H9 (cell line): ENCODE results near the gene B9D2. TPM values are rescaled to one million over a fixed set of nuclear protein-coding genes. Genes with fewer than 3 reads are reported as not detected.

Experiments used
- DNase-seq: peaks from one replicate; pipeline ENCODE4 v3.0.0-alpha.2; 2017
- H2AFZ ChIP-seq: one replicate; pipeline ENCODE4 v1.6.1; 2013; ENCODE audit warnings: mild to moderate bottlenecking, low read length, control low read depth, moderate library complexity
- H2AK5ac ChIP-seq: 2 replicates; pipeline ENCODE4 v1.6.1; 2013; ENCODE audit warnings: low read length, control low read depth, mixed read lengths; ENCODE audit not compliant: insufficient read length
- H2BK120ac ChIP-seq: one replicate; pipeline ENCODE4 v1.6.1; 2013; ENCODE audit warnings: low read depth, mild to moderate bottlenecking, low read length, control low read depth, inconsistent platforms; ENCODE audit not compliant: poor library complexity, severe bottlenecking
- H2BK12ac ChIP-seq: 2 replicates; pipeline ENCODE4 v1.6.1; 2013; ENCODE audit warnings: low read length, control low read depth, mixed read lengths, low read depth; ENCODE audit not compliant: insufficient read length
- H2BK15ac ChIP-seq: 2 replicates; pipeline ENCODE4 v1.6.1; 2013; ENCODE audit warnings: low read depth, low read length, control low read depth
- H2BK20ac ChIP-seq: one replicate; pipeline ENCODE4 v1.6.1; 2013; ENCODE audit warnings: low read depth, mild to moderate bottlenecking, low read length, control low read depth, inconsistent platforms; ENCODE audit not compliant: poor library complexity, severe bottlenecking
- H2BK5ac ChIP-seq: 2 replicates; pipeline ENCODE4 v1.6.1; 2013; ENCODE audit warnings: low read length, control low read depth, mixed read lengths; ENCODE audit not compliant: insufficient read length
- H3K14ac ChIP-seq: 2 replicates; pipeline ENCODE4 v1.6.1; 2013; ENCODE audit warnings: low read length, control low read depth; ENCODE audit not compliant: insufficient read depth
- H3K18ac ChIP-seq: 2 replicates; pipeline ENCODE4 v1.6.1; 2013; ENCODE audit warnings: low read depth, mild to moderate bottlenecking, mixed read lengths, low read length, control low read depth; ENCODE audit not compliant: insufficient read length
- H3K23ac ChIP-seq: 2 replicates; pipeline ENCODE4 v1.6.1; 2013; ENCODE audit warnings: low read length, control low read depth, mixed read lengths, low read depth; ENCODE audit not compliant: insufficient read length
- H3K23me2 ChIP-seq: 2 replicates; pipeline ENCODE4 v1.6.1; 2013; ENCODE audit warnings: low read depth, mild to moderate bottlenecking, mixed read lengths, low read length, control low read depth; ENCODE audit not compliant: insufficient read length, poor library complexity, severe bottlenecking
- H3K27ac ChIP-seq: 2 replicates; pipeline ENCODE4 v1.5.1; 2013; ENCODE audit warnings: low read length, control low read depth, mixed read lengths, low read depth; ENCODE audit not compliant: insufficient read length
- H3K27me3 ChIP-seq: 2 replicates; pipeline ENCODE4 v1.6.1; 2013; ENCODE audit warnings: low read length, control low read depth, inconsistent platforms; ENCODE audit not compliant: insufficient read depth
- H3K4ac ChIP-seq: 2 replicates; pipeline ENCODE4 v1.6.1; 2013; ENCODE audit warnings: low read depth, mild to moderate bottlenecking, control low read depth, inconsistent platforms, low read length, moderate library complexity
- H3K4me1 ChIP-seq: 2 replicates; pipeline ENCODE4 v1.6.1; 2013; ENCODE audit warnings: low read length, control low read depth, inconsistent platforms; ENCODE audit not compliant: insufficient read depth
- H3K4me2 ChIP-seq: 2 replicates; pipeline ENCODE4 v1.6.1; 2013; ENCODE audit warnings: low read length, control low read depth, mixed read lengths; ENCODE audit not compliant: insufficient read length, insufficient read depth
- H3K56ac ChIP-seq: 2 replicates; pipeline ENCODE4 v1.6.1; 2013; ENCODE audit warnings: low read depth, mild to moderate bottlenecking, mixed read lengths, low read length, control low read depth; ENCODE audit not compliant: insufficient read length
- H3K79me1 ChIP-seq: 2 replicates; pipeline ENCODE4 v1.6.1; 2013; ENCODE audit warnings: low read depth, mild to moderate bottlenecking, moderate library complexity, low read length, control low read depth, inconsistent platforms; ENCODE audit not compliant: insufficient read depth, poor library complexity, severe bottlenecking
- H3K79me2 ChIP-seq: 2 replicates; pipeline ENCODE4 v1.6.1; 2013; ENCODE audit warnings: low read length, control low read depth, inconsistent platforms; ENCODE audit not compliant: insufficient read depth
- H3K9ac ChIP-seq: 2 replicates; pipeline ENCODE4 v1.6.1; 2013; ENCODE audit warnings: low read length, control low read depth, mixed read lengths; ENCODE audit not compliant: insufficient read length; ENCODE audit errors: extremely low read depth
- H3K9me3 ChIP-seq: one replicate; pipeline ENCODE4 v1.6.1; 2013; ENCODE audit warnings: low read depth, low read length, inconsistent platforms; ENCODE audit not compliant: control insufficient read depth
- H3T11ph ChIP-seq: one replicate; pipeline ENCODE4 v1.6.1; 2013; ENCODE audit warnings: mild to moderate bottlenecking, low read length, control low read depth, inconsistent platforms
- H4K20me1 ChIP-seq: one replicate; pipeline ENCODE4 v1.6.1; 2013; ENCODE audit not compliant: control insufficient read depth, insufficient read length, insufficient read depth
- H4K5ac ChIP-seq: 2 replicates; pipeline ENCODE4 v1.6.1; 2013; ENCODE audit warnings: low read depth, mild to moderate bottlenecking, mixed read lengths, low read length, control low read depth; ENCODE audit not compliant: insufficient read length
- H4K8ac ChIP-seq: replicated peaks from 2 replicates; pipeline ENCODE4 v1.6.1; 2013; ENCODE audit warnings: low read length, control low read depth, mixed read lengths, low read depth; ENCODE audit not compliant: insufficient read length
- H4K91ac ChIP-seq: 2 replicates; pipeline ENCODE4 v1.6.1; 2013; ENCODE audit warnings: low read depth, mild to moderate bottlenecking, moderate library complexity, mixed read lengths, low read length, control low read depth; ENCODE audit not compliant: insufficient read length
- H3K27ac Mint-ChIP-seq, 3 experiments: 2 replicates in 2 of 3; 3 replicates in 1 of 3; pipeline ENCODE4 v1.8.0; 2020 to 2021; ENCODE audit warnings: mixed read lengths in 3 of 3, mild to moderate bottlenecking in 1 of 3, moderate library complexity in 1 of 3
- H3K27me3 Mint-ChIP-seq: 2 replicates; pipeline ENCODE4 v1.8.0; 2021; ENCODE audit warnings: low read depth, mild to moderate bottlenecking, moderate library complexity, mixed read lengths
- H3K36me3 Mint-ChIP-seq, 3 experiments: 2 replicates in 2 of 3; 3 replicates in 1 of 3; pipeline ENCODE4 v1.8.0; 2020 to 2021; ENCODE audit warnings: low read depth in 3 of 3, mixed read lengths in 3 of 3; ENCODE audit not compliant: insufficient read depth in 1 of 3
- H3K4me1 Mint-ChIP-seq, 2 experiments: 2 replicates each; pipeline ENCODE4 v1.8.0; 2020; ENCODE audit warnings: mixed read lengths in 2 of 2
- H3K4me3 Mint-ChIP-seq, 2 experiments: 2 replicates in 1 of 2; 3 replicates in 1 of 2; pipeline ENCODE4 v1.8.0; 2020 to 2021; ENCODE audit warnings: mild to moderate bottlenecking in 2 of 2, mixed read lengths in 2 of 2, moderate library complexity in 1 of 2
- H3K9me3 Mint-ChIP-seq, 2 experiments: 2 replicates in 1 of 2; 3 replicates in 1 of 2; pipeline ENCODE4 v1.8.0; 2020; ENCODE audit warnings: mild to moderate bottlenecking in 2 of 2, mixed read lengths in 2 of 2, moderate library complexity in 1 of 2
- WGBS: extraction: QIAGEN DNeasy Blood & Tissue Kit; methylation state at CpG from one replicate; pipeline ENCODE4 v1.1.7; 2013; ENCODE audit warnings: missing lambda C conversion rate, low lambda C conversion rate, mixed read lengths; ENCODE audit not compliant: insufficient read length; ENCODE audit errors: extremely low coverage; 5-methylcytosine and 5-hydroxymethylcytosine counted together
- total RNA-seq: library from RNA; stranded (reverse); gene quantifications from 2 replicates; pipeline ENCODE4 v1.2.1, GENCODE V29; 2021
- TF ChIP-seq, protein P1 (sequence below): fragments of 200-600 bp; sonication (generic); conservative IDR thresholded peaks from 3 replicates; pipeline ENCODE4 v1.8.0; 2021; ENCODE audit warnings: antibody characterized with exemption, mild to moderate bottlenecking

B9D2 gene
- total RNA-seq, 1 experiment from 2014 or later: 4.8 TPM

DNA sequence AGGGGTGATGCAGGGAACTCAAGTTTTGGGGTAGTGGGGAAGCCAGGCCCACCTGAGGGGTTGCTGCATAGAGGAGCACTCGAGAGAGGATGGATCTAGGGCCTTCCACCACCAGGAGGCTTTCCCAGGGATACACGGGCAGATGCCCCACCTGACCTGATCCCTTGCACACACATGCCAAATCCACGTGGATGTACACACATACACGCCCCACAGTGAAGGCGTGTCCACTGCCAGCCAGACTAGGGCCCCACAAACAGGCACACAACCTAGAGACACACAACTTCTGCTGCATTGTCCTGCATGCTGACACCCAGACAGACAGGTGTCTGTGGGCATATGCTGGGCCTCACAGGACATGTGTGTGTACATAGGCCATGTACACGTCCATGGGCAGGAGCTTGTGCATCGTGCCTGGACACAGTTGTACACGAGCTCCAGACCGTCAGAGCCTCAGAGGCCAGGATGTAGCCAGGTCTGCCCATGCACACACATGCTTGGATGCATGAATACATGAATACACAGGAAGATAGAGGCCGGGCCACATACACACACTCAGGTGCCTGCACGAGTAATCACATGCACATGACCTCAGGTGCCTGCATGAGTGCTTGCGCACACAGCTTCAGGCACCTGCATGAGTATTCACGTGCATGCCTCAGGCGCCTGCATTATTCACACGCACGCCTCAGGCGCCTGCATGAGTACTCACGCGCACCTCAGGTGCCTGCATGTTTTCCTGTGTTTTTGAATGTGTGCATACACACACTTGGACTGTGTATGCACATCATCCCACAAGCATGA is 45.1 kb downstream of the B9D2 start:
- Histone ChIP-seq H3T11ph (no peak overlapping the region), H4K20me1 (no peaks in the 10 kb centered on the region), H3K27ac (no peak overlapping the region), H3K23me2 (no peaks in the 10 kb centered on the region), H2BK20ac (no peak overlapping the region), H3K4ac (no peak overlapping the region), H3K23ac (no peak overlapping the region), H3K79me2 (no peaks in the 10 kb centered on the region), H3K9me3 (no peaks in the 10 kb centered on the region), H3K18ac (no peak overlapping the region), H2BK5ac (no peak overlapping the region), H4K8ac (no peak overlapping the region), H2BK15ac (no peak overlapping the region), H3K4me2 (no peak overlapping the region), H3K14ac (no peak overlapping the region), H2AK5ac (no peak overlapping the region), H2BK12ac (no peak overlapping the region), H4K5ac (no peak overlapping the region), H2AFZ (no peak overlapping the region), H3K56ac (no peak overlapping the region), H3K9ac (no peak overlapping the region), H3K4me1 (no peaks in the 10 kb centered on the region; the same call in 1 of the 2 replicates), H3K79me1 (no peaks in the 10 kb centered on the region), H4K91ac (no peak overlapping the region), H2BK120ac (no peak overlapping the region), H3K27me3 (no peaks in the 10 kb centered on the region)
- H3K4me1 Mint-ChIP-seq: peaks cover 16 to 20% of the 10 kb centered on the region in 2 experiments
- H3K9me3 Mint-ChIP-seq: no peaks in the 10 kb centered on the region; a peak in 1 of 5 replicates
- WGBS: no CpG with 5 or more reads among the region's 19 CpGs
- no peak for DNase-seq
- peaks cover 25 to 71% (median 64%) of the 10 kb centered on the region in 3 experiments for H3K36me3 Mint-ChIP-seq
- TF ChIP-seq, protein P1, sequence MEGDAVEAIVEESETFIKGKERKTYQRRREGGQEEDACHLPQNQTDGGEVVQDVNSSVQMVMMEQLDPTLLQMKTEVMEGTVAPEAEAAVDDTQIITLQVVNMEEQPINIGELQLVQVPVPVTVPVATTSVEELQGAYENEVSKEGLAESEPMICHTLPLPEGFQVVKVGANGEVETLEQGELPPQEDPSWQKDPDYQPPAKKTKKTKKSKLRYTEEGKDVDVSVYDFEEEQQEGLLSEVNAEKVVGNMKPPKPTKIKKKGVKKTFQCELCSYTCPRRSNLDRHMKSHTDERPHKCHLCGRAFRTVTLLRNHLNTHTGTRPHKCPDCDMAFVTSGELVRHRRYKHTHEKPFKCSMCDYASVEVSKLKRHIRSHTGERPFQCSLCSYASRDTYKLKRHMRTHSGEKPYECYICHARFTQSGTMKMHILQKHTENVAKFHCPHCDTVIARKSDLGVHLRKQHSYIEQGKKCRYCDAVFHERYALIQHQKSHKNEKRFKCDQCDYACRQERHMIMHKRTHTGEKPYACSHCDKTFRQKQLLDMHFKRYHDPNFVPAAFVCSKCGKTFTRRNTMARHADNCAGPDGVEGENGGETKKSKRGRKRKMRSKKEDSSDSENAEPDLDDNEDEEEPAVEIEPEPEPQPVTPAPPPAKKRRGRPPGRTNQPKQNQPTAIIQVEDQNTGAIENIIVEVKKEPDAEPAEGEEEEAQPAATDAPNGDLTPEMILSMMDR: no peak
- H3K27ac Mint-ChIP-seq: no peak overlapping the region
- H3K4me3 Mint-ChIP-seq: no peak overlapping the region
- no peaks in the 10 kb centered on the region for H3K27me3 Mint-ChIP-seq
